GM21515 (cell line): ENCODE measurements around the gene ATXN1.
A peak's percentile ranks its signal among the peaks of the same experiment; 100 is the strongest.
"Not testable (repeated sequence)": the region's sequence is repeated elsewhere in the genome, so short reads cannot be mapped to it uniquely, and the experiment has no call there.

Source experiments
- ATAC-seq: cut with Tn5 transposase; IDR thresholded peaks from one replicate; pipeline ENCODE4 v1.9.1; 2021; ENCODE audit not compliant: unreplicated experiment

ATXN1 gene

DNA sequence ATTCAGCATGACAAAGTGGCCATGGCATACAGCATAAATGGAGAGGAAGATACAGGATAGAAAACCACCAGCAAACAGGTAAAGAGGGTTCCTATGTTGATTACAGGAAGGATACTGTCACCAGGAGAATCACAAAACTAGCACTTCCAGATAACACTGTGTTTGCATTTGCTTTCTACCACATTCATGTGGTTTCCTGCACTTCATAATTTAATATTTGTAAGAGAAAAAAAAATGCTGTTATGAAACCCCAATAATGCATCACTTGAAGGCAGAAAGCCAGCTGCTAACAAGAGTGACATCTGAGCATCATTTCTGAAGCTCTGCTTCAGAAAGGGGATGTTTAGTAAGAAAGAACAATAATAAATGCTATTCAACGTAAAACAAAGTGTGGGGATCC, 106.6 kb downstream of the ATXN1 start:
- ATAC-seq: no peak

DNA sequence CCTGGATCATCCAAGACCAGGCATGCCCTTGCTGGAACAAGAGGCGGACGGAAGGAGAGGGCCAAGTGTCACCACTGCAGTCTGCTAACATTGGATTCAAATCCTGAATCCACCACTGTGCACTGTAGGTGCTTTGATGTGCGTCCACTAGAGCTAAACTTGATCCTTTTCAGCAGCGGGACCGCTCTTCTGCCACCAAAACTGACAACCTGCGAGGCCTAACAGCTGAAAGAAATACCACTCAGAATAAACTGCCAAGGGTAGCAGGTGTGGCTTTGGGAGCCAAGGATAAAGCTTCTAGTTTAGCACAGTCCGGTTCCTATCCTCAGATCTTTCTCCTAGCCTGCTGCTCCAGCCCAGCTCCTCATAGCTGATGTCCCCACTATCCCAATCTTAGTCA, 108.0 kb downstream of the ATXN1 start:
- ATAC-seq: no peak

DNA sequence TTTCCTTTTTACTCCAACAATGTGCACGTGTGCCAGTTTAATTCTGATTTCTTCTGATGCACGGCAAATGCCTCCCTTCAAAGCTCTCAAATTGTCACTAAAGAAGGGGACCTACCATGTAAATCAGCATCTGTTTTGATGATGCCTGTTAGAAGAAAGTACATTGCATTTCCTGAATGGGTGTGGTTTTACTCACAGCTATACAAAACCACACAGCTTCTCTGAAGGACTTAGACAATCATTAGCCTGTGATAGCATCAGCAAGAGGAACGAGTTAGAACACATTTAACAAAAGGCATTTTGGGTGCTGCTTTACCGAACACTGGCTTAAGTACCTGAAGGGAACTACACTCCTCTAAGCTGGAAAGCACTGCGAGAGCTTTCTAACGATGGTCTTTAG, 109.4 kb downstream of the ATXN1 start:
- ATAC-seq: peak; percentile 92

DNA sequence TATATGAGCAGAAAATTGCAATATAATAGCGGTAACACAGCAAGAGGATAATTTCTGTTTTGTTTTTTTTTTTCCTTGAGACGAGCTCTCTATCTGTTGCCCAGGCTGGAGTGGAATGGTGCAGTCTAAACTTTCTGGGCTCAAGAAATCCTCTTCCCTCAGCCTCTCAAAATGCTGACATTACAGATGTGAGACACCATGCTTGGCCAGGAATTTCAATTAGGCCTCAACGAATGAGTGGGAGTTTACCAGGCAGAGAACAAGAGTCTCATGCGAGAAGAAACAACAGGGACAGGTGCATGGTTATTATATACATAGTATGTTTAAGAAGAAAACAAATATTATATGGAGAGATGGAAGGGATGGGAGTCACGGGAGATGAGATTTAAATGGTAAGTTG, 111.4 kb downstream of the ATXN1 start:
- ATAC-seq: no peak

DNA sequence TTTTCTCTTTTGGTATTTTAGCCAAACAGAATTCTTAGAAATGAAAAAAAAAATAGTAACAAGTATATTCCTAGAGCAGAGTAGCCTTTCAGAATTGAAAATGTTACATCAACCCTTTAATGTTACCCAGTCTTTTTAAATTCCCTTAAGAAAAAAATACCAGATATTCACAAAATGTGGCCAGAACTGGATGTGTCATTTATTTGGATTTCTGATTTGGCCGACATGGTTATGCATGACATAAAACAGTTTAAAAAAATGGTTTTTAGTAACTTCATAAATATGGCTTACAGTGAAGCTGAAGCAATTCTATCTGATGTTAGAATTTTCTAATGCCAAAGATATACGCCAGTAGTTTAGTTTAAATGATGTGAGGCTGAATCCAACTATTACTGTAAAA, 112.0 kb downstream of the ATXN1 start:
- ATAC-seq: no peak

DNA sequence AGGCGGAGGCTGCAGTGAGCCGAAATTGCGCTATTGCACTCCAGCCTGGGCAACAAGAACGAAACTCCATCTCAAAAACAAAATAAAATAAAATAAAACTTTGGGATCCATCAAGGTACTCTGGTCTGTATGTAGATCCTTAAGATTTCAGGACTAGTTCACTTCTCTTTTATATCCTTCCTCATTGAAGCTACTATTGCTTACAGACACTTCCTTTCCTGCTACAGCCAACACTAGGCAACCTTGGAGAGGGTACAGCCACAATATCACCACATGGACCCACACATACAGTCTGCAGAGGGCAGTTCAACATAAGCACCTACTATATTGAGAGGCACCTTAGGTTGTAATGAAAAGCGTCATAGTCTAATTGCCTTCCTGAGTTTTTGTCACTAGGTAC, 113.3 kb downstream of the ATXN1 start:
- ATAC-seq: no peak

DNA sequence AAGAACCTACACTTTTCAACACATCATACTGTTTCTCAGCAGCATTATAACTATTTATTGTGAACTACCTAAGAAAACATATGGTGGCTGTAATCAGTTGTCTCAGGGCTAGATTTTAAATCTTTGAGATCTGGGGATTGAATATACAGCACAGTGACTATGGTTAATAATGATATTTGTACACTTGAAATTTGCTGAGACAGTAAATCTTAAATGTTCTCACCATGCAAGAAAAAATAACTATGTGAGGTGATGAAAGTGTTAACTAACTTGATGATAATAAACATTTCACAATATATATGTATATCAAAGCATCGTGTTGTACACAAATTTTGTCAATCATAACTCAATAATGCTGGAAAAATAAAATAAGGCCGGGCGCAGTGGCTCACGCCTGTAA, 113.8 kb downstream of the ATXN1 start:
- no peak for ATAC-seq

DNA sequence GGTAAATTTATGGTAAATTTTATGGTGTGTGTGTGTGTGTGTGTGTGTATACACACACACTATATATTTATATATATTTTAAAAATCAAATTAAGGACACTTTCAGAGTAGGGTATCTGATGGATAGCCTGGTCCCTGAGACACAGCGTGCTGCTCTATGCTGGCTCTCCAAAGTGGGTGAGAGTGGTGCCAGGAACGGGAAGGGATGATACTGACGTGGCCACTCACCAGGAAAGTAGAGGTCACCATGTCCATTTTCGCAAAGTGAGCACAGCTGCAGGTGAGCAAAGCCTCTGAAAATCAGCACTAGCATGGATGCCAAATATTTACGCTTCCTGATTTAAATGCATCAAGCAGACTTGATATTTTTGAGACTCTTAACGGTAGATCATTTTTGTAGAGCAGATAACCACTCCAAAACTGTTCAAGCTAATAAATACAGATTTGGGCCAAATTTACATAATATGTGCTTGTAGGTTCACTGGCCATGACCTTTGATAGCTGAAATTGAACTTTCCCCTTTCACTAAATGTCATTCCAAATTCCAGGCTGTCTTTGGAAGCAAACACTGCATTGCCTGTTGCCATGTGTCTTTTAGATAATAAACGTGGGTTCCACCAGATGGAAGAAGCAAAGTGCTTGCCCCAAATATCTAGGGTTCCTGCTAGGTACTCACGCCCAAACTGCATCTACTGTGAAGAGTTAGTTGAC, 116.6 kb downstream of the ATXN1 start:
- ATAC-seq: no peak

DNA sequence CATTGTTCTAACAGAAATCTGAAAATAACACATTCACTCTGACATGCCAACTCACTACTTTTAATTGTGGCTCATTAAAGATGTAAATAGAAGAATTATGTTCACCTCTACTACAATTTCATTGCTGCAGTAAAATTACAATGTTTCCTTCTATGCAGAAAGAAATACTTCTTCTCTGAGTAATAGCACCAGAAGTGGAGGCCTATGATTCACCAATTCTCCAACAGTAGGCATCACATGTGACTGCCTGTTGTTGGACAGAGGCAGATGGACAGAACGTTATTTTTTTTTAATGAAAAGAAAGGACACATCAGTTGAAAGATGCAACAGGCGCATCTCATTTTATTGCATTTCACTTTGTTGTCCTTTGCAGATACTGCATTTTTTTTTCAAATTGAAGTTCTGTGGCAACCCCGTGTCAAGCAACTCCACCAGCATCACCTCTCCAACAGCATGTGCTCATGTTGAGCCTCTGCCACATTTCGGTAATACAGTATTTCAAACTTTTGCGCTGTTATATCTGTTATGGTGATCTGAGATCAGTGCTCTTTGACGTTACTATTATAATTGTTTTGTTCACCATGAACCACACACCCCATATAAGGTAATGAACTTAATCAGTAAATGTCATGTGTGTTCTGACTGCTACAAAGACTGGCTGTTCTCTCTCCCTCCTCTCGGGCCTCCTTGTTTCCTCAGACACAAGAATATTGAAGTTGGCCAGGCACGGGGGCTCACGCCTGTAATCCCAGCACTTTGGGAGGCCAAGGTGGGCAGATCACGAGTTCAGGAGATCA, 121.4 kb downstream of the ATXN1 start:
- ATAC-seq: no peak

DNA sequence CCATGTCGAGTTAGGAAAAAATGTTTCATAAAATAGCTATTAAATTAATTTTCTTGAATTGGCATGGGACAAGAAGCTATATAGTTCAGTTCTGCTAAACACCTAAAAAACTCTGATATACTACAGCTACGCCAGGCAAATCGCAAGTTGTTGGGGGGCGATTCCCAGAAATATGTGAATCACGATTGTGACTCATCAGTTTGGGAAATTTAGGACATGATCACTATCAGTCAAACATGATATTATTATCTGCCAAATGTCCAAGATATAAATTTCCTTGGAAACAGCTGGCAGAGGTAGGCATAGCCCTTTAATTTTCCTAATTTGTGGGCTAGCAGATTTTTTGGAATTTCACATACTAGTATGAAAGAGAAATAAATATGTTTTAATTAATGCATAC, 123.6 kb downstream of the ATXN1 start:
- ATAC-seq: no peak

DNA sequence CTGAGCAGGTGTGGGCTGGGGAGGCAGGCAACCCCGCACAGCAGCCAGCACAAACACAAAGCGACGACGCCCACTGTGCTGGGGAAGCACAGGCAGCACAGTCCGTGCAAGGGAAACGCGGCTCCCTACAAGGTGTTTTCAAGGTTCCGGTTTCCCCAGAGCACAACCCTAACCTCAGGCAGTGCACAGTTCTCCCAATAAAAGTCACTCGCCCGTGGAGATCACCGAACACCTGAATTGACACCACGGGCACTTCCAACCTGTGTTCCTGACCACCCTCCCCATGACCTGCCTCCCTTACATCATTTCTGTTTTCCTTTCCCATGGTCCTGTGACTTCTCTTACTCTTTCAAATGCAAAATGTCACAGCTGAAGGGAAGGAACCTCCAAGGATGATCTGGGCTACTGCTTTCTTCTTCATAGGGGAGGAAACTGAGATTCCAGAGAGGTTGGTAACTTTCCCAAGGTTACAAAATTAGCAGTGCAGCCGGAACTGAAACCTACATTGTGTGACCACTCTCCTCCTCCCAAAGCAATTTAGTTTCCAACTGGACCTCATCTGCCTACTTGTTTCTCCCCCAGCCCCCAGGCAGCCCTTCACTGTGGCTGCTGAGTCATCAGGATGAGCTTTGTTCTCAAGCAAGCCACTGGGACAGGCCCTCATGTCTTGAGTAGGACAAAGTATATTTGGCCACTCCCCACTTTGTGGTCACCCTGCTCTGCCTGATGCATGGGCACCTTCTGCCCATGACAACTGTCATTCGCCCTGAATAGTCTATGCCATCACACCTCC, 125.3 kb downstream of the ATXN1 start:
- ATAC-seq: peak; percentile 53

DNA sequence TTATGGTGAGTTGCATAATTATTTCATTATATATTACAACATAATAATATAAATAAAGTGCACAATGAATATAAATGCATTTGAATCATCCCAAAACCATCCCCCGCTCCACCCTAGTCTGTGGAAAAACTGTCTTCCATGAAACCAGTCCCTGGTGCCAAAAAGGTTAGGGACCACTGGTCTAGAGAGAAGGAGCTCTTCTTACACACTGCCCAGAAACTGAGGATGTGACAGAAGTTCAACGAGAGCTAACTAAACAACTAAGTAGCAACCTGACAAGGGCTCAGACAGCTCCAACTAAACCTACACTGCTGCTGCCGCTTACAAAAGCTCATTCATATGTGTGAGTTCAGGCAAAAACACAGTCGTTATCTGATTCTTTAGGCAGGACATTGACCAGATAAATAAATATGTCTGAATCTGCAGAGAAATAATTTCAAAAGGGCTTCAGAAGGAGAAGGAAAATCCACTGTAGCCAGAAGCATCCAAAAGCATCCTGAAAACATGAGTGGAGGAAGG, 125.9 kb downstream of the ATXN1 start:
- no peak for ATAC-seq

DNA sequence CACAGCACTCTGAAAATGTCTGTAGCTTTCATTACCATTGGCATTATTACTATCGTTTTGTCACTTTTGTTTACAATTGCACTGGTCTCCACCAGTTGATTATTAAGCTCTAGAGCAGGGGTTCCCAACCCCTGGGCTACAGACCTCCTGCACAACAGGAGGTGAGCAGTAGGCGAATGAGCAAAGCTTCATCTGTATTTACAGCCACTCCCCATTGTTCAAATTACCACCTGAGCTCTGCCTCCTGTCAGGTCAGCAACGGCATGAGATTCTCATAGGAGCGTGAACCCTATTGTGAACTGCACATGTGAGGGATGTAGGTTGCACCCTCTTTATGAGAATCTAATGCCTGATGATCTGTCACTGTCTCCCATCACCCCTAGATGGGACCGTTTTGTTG, 126.4 kb downstream of the ATXN1 start:
- ATAC-seq: no peak

DNA sequence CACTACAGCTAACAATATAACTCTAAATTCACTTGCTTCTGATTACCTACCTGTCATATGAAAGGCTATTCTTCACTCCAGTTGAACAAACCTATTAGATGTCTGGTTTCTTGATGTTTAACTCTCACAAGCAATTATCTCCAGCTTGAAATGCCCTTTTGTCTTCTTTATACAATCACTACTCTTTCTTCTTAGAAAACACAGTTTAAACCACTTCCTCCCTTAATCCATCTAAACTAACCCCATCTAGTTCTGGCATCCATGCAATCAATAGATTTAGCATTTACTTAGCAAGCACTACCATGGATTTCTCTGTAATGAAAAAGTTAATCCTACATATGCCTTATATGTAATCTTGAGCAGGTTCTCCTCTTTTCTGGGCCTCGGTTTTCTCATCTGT, 127.3 kb downstream of the ATXN1 start:
- ATAC-seq: no peak

DNA sequence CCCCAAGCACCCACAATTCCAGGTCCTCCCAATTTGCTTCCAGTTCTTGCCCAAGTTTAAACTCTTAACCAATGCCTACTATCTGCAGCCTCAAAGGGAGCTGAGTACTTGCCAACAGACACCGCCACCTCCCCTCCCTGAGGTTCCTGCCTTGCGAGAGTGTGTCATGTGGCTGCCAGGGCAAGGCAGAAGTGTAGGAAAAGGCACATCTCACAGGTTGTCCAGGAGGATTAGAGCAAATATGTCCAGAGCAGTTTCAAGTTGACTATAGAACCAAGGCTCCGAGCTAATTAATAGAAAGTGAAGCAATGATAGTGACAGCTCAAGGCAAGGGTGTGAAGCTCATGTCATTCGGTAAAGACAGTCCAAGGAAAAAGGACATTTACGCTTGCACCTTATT, 127.8 kb downstream of the ATXN1 start:
- ATAC-seq: no peak

DNA sequence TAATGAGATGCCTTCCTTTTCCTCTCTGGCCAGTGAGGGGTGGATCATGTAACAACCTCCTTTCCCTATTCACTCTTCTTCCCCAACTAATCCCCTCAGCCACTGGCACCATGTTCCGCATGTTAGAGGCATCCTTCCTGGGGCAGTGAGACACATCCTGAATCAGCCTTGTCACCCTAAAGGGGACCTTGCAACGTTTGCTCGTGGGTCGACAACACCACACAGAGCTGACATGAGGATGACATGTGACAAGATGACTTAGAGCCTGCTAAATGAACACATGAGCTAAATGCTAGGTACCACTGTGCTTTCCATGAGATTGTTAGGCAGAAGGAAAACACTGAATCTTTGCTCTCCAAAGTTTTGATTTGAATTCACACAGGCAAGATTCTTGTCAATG, 129.2 kb downstream of the ATXN1 start:
- no peak for ATAC-seq

DNA sequence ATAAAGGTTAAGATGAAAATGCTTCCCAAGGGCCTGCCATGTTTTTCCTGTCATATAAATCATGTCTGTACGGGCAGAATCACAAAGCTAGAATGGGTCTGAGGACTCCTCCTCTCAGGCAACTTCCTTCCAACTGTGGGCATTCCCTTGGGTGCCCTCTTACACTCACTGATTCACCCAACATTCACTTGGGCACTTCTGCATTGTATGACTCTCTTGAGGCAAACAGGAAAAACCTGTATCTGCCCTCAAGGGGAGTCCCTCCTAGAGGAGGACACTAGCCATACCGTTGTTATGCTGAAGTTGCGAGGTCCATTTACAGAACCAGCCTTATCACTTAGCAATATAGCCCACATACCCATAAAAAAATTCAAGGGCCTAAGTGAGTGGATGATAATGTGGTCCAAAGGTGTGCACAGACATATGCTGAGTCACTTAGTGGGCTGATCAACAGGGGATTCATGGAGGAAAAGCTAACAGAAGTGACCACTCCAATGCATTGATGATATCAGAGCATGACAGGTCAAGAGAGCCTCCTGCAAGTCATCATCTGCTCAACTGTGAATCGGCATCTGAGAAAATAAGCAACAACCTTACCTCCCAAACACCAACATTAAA, 131.1 kb downstream of the ATXN1 start:
- ATAC-seq: no peak

DNA sequence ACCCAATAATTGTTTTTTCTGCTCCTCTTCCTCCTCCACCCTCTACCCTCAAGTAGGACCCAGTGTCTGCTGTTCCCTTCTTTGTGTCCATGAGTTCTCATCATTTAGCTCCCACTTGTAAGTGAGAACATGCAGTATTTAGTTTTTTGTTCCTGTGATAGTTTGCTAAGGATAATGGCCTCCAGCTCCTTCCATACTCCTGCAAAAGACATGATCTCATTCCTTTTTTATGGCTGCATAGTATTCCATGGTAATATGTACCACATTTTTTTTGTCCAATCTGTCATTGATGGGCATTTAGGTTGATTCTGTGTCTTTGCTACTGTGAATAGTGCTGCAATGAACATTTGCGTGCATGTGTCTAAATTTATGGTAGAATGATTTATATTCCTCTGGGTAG, 132.7 kb downstream of the ATXN1 start:
- ATAC-seq: not testable (repeated sequence)

DNA sequence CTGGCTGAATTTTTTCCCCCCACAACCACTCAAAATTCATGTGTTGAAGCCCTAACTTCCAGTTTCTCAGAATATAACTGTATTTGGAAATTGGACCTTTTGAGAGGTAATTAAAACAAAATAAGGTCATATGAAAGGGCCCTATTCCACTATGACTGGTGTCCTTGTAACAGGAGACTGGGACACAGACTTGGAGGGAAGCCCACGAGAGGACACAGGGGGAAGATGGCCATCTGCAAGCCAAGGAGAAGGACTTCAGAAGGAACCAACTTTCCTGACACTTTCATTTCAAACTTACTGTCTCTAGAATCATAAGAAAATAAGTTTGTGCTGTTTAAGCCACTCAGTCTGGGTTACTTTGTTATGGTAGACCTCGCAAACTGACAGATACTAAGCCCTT, 134.6 kb downstream of the ATXN1 start:
- ATAC-seq: no peak

DNA sequence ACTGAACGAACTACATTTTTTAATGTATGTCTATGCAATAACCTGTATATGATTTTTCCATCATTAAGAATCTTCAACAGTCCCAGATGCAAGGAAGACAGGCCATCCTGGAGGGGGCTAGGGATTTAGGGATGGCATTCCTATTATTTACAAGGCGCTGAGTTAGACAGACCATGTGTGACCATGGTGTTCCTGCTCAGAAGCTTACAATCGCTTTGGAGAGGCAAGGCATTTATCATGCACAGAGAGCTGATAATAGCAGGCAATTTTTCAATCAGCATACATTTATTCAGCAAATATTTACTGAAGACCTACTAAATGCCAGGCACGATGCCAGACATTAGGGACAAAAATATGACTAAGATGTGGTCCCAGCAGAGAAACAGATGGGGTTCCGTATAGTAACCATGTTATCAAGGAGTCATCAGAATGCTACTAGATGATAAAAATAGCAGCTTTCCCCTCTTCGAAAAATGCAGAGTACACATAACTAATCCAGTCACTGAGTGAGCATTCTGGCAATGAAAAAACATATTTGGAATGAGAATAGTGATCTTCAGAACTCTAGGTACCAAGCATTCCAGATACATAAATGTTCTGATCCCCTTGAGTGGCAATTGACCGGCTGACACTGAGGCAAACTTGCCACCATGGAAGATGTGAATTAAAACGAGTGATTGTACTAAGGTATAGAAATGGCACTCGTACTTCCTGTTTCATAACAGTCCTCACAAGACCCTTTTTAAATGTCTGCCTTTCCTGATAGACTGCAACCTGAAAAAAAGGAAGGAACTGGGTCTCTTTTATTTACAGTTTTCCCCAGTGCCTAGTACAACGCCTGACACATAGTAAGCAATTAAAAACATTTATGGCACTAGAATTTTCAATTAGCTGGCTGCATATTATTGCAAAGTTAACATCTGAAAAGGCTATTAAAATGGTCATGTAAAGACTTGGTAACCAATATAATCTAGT, 135.7 kb downstream of the ATXN1 start:
- ATAC-seq: no peak
